Limb (tissue), 2 donors: ENCODE data around the gene FCGR3B.
"Not testable (repeated sequence)": the region's sequence is repeated elsewhere in the genome, so short reads cannot be mapped to it uniquely, and the experiment has no call there.

Experiments used
- DNase-seq, 2 donors: peaks; one replicate each; pipeline ENCODE4 v3.0.0-alpha.2; 2016; ENCODE audit errors: extremely low spot score in 2 of 2

Gene FCGR3B

DNA sequence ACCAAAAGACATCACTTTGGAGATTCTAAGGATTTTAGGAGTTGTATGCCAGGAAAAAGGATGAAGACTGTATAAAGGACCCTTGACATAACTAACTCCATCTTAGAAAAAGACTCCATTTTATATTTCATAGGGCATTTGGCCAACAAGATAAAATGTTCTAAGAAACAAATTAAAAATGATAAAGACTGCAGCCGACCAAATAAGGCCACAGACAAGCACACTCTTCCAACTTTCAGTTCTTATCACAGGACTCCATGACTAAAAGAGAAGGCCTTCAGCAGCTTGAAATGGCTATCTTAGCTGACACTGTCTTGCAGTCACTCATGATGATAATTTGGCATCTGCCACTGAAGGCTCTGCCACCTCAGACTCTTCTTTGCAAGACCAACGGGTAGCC, 8.2 kb upstream of the FCGR3B start:
- DNase-seq: not testable (repeated sequence)

DNA sequence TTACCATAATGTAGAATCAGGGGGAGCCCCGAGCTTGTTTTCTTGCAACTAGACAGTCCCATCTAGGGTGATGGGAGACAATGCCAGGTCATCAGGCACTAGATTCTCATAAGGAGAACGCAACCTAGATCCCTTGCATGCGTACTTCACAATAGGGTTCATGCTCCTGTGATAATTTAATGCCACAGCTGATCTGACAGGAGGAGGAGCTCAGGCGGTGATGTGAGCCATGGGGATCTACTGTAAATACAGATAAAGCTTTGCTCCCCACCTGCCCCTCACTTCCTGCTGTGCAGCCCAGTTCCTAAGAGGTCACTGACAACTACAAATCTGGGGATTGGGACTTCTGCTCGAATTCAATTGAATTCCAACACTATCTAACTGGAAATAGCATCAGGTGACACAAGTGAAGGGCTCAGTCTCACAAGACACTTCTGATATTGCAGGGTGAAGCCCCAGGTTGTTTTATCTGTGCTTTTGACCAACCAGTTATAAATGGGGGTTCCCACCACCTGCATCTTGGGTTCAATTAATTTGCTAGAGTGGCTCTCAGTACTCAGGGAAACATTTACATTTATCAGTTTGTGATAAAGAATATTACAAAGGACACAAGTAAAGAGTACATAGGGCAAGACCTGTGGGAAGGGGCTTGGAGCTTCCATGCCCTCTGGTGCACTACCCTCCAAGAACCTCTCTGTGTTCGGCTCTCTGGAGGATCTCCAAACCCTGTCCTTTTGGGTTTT, 7.4 kb upstream of the FCGR3B start:
- DNase-seq: not testable (repeated sequence)

DNA sequence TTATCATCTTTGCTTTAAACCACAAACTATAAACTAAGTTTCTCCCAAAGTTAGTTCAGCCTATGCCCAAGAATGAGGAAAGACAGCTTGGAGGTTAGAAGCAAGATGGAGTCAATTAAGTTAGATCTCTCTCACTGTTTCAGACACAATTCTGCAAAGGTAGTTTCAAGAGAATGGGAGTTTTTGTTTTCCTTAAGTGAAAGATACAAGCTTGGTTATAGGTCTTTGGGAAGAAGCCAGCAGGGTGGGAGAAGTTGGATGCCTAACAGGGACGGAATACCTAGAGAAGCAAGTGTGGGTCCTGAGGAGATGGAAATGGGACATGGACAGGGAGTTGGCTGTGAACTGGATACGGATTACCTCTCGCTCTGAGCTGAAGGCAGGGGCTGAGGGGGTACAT, 6.0 kb upstream of the FCGR3B start:
- not testable (repeated sequence) for DNase-seq

DNA sequence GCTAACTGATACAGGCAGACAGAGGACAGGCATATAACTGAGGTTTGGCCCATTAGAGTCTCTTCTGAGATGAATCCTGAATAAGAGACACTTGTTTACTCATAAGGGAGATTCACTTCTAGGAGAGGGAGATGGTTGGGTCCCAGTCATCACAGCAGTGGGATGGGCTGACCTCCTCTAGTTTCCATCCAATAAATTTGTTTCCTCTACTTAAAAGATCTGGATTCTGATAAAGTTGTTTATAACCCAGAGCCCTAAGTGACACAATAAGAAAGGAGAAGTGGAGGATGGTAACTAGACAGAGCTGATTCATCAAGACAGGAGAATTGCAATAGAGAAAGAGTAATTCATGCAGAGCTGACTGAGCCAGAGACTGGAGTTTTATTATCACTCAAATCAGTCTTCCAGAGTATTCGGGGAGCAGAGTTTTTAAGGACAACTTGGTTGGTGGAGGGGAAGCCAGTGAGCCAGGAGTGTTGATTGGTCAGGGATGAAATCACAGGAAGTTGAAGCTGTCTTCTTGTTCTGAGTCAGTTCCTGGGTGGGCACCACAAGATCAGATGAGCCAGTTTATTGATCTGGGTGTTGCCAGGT, 5.3 kb upstream of the FCGR3B start:
- not testable (repeated sequence) for DNase-seq

DNA sequence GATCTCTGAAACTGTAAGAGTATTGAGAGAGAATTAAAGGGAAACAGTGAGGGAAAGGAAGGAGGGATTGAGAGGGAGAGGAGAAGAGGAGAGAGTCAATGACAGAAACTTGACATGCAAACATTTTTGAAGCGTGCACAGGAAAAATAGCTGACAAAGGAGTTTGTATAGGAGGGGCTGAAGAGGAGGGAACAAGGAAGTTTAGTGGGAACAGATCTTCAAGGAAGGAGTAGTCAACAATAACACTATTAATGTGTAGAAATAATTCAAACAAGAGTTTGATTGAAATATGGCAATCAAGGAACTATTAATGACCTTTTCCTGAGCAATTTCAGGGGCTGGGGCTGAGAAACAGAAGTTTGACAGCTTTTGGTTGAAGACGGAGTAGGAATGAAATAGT, 4.0 kb upstream of the FCGR3B start:
- not testable (repeated sequence) for DNase-seq

DNA sequence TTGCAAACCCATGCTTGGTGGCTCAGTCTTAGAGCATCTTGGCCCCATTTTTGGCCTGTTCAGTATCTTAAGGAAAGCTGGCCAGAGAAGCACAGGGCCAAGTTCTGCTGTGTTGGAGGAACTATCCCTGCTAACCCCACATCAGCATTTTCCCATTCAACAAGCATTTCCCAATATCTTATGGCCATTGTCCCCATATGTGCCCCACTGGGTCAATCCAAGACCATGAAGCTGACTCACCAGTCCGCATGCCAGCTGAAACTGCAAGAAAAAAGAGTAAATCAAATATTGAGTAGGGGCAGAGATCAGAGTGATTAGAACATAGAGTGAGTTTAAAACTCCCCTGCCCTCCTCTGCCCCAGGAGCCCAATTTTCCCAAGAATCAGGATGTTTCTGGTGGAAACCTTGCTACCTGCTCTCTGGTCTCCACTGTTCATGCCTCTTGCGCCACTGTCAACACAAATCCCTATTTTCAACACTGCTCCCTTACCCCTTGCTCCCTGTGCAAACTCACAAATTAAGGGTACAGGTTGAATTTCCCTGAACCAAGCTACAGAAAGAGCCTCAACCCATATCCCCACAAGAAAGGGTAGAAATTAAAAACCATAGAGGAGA, 741 bp downstream of the FCGR3B start:
- DNase-seq: not testable (repeated sequence)

DNA sequence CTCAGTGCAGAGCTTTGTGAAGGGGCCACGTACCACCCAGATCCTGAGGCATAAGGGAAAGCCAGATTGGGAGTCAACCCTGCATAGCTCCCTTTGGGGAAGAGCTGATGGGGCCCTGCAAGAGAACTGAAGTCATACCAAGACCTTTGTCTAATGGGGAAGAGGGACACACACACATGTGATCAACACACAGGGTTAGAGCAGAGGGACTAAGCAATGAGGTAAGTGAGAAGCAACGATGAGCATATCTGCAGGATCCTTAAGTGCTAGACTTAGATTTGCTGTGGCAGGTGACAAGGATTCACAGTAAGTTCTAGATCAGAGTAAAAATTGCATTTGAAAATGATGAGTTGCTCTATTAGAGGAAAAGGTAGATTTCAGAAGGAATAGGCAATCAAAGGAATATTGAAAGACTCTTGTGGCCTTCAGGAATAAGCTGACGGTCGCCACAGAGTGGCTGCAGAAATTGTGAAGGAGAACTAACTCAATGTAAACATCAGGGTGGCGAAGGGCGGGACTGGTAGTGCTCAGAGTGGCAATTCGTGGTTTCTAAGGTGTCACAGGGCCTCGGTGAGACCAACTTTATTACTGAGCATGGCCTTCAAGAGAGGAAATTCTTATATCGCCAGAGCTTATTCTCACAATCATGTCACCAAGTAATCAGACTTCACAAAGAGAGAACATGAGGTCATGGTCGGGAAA, 4.4 kb downstream of the FCGR3B start:
- DNase-seq: not testable (repeated sequence)

DNA sequence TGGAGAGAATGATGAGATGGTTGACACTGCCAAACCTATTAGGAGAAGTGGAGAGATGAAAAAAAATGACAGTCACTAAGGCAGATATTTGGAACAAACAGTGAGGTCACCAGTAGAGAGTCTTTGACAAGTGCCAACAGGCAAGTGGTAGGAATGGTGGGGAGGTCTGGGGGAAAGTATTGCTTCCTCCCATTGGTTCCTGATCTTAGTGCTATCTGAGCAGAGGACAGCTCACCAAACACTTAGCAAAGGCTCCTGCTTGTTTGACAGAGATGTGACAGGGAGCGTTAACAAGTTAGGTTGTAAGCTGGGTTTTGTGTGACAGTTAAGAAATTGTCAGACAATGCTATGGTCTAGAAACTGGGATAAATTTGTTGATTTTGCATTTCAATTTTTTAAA, 6.4 kb downstream of the FCGR3B start:
- not testable (repeated sequence) for DNase-seq

DNA sequence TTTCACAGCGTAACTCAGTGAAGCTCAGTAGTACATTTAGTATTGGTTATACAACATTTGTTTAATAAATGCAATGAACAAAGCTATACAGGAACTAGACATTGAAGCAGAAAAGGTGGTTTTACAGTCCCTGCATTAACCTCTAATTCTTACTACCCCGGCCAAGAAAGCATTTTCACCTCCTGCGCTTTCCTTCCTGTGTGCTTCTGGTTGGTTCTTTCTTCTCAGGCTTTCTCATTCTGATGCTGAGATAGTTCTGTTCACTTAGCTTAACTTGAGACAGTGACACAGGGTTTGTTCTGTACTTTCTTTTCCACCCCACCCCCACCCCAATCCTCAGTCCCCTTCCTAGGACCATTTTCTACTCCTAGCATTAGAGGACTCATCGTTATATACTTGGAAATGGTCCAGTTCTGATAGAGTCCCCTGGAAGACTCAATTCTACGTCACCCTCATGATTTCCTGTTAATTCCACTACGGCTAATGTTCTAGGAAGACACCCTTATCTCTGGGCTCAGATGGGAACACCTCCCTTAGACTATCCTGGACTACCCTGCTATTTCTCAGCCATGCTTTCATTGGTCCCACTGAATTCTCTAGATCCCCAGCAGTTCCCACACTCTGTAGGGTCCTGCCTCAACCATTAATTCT, 7.5 kb downstream of the FCGR3B start:
- not testable (repeated sequence) for DNase-seq

DNA sequence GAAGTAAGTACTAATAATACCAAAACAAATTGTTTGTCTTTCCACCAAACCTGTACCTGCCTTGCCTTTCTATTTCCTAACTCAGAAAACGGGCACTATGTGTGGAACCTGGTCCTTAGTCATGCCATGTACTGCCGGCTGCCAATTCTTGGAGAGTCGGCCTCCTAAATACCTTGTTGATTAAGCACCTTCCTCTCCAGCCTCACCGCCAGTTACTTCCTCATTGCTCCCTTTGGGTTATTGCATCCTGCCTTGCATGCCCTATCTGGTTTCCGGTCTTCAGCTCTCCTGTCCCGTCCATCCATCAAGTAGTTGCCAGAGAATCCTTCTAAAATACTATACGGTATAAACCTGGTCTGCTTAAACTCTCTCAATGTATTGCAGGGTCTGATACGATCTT, 8.9 kb downstream of the FCGR3B start:
- DNase-seq: not testable (repeated sequence)

DNA sequence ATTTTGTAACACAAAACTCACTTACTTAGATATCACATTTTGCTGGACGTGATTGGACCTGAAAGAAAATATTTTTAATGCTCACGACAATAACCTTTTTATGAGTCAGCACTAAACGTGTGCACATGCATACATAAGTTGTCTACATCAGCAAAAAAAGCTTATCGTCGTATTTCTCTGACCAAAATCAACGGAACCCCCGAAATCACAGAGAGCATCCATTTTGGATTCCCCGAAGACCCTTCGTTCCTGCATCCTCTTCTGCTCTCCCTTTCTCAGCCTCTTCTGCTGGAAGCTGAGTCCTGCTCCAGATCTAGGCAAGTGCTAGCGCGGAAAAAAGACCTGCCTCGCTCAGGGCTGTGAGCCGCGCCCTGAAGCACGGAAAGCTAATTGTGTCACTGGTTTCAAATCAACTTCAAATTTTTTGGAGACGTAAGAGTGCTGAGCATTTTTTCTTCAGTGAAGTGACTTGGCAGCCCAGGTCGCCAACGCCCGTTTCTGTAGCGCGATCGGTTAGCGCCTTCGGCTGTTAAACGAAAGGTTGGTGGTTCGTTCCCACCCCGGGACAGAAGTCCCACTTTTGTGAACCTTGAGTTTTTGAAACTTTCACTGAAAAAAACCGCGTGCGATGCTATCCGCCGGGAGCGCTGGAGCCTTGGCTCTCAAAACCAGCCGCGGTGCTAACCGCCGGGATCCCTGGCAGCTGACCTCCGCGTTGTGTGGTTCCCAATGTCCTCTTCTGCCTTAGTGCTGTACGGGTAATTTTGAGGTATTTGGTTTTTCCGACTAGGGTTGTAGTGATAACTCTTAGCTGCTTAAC, 9.6 kb downstream of the FCGR3B start:
- peak; percentile 58 to 77 for DNase-seq

DNA sequence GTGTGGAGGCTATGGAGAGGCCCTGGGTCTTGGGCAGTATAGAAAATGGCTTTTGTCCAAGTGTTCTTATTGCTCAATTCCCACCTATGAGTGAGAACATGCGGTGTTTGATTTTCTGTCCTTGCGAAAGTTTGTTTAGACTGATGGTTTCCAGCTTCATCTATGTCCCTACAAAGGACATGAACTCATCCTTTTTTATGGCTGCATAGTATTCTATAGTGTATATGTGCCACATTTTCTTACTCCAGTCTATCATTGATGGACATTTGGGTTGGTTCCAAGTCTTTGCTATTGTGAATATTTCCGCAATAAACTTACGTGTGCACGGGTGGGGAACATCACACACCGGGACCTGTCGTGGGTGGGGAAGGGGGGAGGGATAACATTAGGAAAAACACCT, 10.6 kb downstream of the FCGR3B start:
- DNase-seq: not testable (repeated sequence)

DNA sequence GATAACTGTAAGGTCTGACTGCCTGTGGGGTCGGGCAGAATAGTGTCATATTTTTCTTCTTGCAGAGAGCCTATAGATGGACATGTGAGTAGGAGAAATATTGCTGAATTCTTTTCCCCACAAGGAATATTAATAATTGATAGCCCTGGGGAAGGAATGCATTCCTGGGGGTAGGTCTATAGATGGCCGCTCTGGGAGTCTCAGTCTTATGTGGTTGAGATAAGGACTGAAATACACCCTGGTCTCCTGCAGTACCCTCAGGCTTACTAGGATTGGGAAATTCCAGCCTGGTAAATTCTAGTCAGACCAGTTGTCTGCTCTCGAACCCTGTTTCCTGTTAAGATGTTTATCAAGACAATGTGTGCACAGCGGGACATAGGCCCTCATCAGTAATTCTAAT, 12.5 kb downstream of the FCGR3B start:
- DNase-seq: not testable (repeated sequence)

DNA sequence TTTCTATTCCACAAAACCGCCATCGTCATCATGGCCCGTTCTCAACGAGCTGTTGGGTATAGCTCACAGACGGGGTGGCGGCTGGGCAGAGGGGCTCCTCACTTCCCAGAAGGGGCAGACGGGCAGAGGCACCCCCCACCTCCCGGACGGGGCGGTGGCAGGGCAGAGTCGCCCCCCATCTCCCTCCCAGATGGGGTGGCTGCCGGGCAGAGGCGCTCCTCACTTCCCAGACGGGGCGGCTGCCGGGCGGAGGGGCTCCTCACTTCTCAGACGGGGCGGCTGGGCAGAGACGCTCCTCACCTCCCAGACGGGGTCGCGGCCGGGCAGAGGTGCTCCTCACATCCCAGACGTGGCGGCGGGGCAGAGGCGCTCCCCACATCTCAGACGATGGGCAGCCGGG, 14.6 kb downstream of the FCGR3B start:
- not testable (repeated sequence) for DNase-seq

DNA sequence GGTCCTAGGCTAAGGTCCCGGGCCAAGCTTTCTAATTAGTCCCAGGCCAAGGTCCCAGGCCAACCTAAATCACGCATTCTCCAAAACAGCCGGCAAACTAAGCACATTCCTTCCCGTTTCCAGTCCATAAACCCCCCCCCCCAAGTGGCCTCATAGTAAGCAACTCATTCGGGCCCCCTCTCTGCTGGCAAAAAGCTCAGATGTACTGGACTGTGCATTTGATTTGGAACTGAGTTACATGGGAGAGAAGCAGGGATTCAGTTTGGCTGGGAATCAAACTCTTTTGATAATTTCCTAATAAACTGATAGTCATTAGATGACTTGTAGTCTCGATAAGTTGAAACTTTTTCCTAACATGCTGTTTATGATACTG, 17.8 kb downstream of the FCGR3B start:
- peak; percentile 10 to 51 for DNase-seq

DNA sequence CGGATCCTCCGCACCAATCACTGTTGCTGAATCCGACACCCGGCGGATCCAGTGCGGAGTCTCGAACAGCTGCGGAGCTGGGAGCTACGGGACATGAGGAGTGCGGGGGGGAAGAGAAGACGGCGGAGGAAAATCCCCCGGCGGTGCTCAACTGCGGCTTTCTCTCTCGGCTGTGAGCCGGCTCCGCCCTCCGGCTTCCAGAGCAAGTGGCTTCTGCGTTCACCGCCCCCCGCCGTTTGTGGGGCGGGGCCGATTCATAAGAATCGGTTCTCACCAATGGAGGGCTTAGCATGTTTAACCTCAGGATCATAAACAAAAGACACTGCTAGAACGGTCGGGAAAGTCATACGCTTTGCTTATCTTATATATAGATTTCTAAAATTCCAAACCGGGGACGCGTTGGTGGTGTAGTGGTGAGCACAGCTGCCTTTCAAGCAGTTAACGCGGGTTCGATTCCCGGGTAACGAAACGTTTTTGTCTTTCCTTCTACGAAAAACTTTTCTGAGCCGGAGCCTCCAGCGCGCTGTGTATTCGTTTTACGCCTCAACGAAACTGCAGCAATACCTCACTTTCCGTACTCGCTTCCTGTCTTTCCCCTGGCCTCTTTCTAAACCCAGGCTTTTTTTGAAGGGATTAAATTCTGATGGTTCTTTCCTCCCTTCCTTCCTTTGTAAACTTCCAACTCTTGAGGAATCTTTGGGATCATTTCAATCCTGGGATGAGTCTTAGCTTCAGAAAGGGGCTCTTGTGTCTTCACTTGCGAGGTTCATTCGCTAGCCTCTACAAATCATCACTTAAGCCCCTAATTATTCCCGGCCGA, 18.4 kb downstream of the FCGR3B start:
- peak; percentile 93 to 94 for DNase-seq

DNA sequence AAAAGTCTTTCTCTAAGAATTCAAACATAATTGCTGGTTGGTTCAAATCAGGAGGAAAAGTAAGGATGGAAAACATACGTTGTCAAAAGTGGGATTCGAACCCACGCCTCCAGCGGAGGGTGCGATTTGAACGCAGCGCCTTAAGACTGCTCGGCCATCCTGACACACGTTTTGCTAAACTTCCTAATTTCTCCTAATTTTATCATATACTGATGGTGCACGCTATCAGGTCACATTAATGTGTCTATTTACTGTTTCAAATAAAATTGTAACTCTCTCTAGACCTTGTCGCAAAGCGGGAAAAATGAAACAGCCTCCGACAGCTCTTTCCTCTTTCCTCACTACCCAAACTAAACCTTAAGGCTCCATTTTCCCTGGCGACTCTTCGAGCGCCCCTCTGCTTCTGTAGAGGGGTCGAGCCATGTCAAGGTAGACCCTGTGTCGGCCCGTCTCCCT, 19.1 kb downstream of the FCGR3B start:
- peak; percentile 40 to 50 for DNase-seq

DNA sequence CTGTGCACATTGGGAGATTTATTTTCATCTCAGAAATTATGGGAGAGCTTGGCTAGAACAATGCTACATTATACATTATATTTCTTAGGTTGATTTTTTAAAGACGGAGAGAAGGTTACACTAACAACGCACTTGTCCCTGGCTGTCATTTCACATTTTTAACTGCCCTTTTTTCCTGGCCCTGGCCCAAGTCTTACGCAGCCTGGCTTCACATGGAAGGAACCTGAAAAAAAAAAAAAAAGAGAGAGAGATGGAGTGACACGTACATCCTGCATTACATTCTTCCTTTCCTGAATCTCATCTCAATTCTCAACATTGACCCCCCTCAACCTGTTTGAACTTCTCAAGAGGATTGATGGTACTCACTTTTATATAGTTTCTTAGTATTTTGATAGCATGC, 20.8 kb downstream of the FCGR3B start:
- not testable (repeated sequence) for DNase-seq

DNA sequence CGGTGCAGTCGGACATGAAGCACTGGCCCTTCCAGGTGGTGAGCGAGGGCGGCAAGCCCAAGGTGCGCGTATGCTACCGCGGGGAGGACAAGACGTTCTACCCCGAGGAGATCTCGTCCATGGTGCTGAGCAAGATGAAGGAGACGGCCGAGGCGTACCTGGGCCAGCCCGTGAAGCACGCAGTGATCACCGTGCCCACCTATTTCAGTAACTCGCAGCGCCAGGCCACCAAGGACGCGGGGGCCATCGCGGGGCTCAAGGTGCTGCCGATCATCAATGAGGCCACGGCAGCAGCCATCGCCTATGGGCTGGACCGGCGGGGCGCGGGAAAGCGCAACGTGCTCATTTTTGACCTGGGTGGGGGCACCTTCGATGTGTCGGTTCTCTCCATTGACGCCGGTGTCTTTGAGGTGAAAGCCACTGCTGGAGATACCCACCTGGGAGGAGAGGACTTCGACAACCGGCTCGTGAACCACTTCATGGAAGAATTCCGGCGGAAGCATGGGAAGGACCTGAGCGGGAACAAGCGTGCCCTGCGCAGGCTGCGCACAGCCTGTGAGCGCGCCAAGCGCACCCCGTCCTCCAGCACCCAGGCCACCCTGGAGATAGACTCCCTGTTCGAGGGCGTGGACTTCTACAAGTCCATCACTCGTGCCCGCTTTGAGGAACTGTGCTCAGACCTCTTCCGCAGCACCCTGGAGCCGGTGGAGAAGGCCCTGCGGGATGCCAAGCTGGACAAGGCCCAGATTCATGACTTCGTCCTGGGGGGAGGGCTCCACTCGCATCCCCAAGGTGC, 24.2 kb downstream of the FCGR3B start:
- DNase-seq: not testable (repeated sequence)
